ELF-1 (cell line): Measurements from ENCODE around the gene ZNF879.
A peak's percentile ranks its signal among the peaks of the same experiment; 100 is the strongest.

Source experiments
- DNase-seq: peaks from one replicate; pipeline ENCODE4 v3.0.0-alpha.2; 2016; ENCODE audit warnings: low read depth, low spot score

The ZNF879 gene

DNA sequence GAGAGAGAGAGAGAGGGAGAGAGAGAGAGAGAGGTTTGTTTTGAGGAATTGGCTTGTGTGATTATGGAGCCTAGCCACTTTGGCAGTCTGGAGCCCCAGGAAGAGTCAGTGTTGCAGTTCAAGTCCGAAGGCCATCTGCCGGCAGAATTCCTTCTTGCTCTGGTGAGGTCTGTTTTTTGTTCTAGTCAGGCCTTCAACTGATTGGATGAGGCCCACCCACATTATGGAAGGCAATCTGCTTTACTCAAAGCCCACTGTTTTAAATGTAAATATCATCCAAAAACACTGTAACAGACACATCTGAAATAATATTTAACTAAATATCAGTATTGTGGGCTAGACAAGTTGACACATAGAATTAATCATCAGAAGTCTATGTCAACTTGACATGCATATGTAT is 17.0 kb upstream of the ZNF879 start:
- DNase-seq, result no peak

DNA sequence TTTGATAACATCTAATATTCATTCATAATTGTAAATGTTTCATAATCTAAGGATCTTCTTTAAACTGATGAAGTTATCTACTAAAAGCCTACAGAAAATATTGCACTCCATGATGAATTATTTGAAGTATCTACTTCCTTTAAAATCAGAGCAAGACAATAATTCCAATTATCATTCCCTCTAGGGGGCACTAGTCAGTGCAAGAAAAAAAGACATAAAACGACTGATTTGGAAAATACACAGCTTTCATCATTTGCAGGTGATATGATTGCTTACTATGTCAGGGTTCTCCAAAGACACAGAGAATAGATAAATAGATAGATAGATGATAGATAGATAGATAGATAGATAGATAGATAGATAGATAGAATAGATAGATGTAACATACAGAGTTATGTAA is 14.9 kb upstream of the ZNF879 start:
- no peak for DNase-seq

DNA sequence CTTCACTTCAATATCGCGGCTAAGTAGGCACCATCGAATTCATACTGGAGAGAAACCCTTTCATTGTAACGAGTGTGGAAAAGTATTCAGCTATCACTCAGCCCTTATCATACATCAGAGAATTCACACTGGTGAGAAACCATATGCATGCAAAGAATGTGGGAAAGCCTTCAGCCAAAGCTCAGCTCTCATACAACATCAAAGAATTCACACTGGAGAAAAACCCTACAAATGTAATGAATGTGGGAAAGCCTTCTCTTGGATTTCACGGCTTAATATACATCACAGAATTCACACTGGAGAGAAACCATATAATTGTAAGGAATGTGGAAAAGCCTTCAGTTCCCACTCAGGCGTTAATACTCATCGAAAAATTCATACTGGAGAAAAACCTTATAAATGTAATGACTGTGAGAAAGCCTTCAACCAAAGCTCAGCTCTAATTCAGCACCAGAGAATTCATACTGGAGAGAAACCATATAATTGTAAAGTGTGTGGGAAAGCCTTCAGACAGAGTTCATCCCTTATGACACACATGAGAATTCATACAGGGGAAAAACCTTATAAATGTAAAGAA is 9.5 kb downstream of the ZNF879 start:
- DNase-seq, result no peak

DNA sequence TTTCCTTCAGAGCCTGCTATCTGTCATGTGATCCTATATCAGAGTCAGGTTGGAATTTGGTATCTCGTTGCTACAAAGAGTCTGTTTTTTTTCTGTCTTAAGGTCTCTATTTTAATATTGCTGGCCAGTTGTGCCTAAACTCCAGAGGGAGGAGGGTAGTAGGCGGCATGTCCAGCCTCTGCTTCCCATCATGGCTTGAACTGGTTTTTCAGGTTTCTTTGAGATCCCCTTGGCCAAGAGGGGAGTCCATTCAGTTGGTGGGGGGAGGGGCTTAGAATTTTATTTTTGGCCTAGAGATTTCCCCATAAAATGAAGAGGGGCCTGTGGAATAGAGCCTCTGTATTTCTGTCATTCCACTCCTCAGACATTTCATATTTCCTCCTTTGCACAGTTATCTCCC is 21.2 kb downstream of the ZNF879 start:
- DNase-seq, result peak; percentile 27

DNA sequence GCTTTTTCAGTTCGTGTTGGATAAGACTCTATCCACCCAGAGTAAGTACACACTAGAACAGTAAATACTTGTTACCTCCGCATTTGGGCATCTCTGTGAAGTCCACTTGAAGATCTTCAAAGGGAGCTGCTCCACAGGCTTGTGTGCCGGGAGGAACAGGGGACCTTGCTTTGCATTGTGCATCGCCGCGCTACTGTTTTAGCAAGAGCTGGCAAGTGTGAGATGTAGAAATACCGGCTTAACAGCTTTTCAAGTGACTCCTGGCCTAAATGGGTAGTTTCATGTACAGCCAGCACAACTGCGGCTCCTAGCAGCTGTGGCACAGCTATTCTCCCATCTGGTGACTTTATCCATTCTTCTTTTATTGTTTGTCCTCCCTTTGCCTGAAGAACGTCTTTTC is 28.2 kb downstream of the ZNF879 start:
- DNase-seq, result peak; percentile 4

DNA sequence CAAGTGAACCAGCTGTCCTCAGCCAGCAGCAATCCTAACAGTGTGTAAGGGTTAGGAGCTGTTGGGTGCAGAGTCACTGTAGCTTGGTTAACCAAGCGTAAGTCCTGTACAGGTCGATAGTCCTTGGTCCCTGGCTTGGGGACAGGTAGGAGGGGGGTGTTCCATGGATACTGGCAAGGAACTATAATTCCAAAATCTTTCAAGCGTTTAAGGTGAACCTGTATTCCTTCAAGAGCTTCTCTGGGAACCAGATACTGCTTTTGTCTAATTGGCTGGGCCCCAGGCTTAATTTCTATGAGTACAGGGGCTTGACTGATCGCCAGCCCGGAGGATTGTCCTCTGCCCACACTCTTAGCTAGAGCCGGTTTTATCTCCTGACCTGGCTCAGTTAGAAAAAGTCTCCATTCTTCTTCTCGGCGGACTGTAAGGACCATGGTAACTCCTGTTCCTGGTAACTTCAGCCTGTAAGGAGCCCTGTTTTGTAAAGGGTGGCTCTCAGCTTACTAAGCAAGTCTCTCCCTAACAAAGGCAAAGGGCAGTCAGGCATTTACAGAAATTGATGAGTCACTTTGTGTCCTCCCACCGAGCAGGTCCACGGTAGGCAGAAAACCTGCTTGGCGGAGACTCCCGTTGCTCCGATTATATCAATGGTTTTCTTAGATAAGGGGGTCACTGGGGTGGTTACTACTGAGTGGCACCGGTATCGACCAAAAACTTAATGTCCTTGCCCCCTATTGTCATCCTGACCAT is 30.6 kb downstream of the ZNF879 start:
- DNase-seq, result no peak

DNA sequence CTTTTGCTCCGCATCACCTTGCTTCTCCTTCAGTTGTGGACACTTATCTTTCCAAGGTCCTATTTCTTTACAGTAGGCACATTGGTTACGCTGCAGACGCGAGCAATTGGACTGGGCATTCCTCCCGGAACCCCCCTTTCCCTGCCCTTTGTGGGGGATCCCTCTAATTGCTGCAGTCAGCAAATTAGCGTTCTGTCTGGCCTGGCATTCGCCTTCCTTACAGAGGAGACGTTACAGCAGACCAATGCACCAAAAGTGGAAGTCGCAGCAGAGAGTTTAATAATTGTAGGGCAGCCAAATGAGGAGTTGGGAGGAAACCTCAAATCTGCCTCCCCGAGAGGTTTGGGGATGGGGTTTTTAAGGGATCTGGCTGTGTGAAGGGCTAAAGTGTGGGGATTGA is 31.3 kb downstream of the ZNF879 start:
- no peak for DNase-seq

DNA sequence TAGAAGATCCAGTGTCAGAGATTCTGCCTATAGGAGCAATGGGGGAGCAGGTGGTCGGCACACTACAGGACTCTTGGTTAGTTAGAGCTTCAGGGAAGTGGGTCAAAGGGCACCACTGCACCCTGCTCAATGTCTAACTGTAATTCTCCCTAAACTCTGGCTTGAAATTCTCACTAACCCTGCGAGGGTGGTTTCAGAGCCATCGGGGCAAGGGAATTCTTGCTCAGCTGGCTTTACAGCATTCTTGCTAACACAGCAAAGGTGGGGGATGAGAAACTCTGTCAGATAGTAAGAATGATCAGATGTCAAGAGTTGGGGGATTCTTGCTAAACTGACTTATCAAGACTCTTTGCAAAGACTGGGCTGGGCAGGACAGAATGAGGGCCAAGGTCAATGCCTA is 31.8 kb downstream of the ZNF879 start:
- DNase-seq, result peak; percentile 76

DNA sequence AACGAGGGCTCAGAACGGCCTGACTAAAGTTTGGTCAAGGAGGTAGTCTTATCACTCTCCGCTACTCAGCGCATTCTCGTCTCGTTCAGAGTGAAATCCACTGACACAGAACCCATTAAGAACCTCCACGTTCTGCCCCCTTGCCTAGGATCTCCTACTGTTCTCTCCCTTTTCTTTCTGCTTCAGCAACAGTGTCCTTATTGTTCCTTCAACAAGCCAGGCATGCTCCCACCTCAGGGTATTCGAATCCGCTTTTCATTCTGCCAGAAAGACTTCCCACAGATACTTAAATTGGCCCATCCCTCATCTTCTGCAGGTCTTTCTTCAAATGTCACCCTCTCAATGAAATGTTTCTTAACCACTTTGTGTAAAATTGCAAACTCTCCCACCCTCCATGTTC is 32.2 kb downstream of the ZNF879 start:
- DNase-seq, result peak; percentile 44

DNA sequence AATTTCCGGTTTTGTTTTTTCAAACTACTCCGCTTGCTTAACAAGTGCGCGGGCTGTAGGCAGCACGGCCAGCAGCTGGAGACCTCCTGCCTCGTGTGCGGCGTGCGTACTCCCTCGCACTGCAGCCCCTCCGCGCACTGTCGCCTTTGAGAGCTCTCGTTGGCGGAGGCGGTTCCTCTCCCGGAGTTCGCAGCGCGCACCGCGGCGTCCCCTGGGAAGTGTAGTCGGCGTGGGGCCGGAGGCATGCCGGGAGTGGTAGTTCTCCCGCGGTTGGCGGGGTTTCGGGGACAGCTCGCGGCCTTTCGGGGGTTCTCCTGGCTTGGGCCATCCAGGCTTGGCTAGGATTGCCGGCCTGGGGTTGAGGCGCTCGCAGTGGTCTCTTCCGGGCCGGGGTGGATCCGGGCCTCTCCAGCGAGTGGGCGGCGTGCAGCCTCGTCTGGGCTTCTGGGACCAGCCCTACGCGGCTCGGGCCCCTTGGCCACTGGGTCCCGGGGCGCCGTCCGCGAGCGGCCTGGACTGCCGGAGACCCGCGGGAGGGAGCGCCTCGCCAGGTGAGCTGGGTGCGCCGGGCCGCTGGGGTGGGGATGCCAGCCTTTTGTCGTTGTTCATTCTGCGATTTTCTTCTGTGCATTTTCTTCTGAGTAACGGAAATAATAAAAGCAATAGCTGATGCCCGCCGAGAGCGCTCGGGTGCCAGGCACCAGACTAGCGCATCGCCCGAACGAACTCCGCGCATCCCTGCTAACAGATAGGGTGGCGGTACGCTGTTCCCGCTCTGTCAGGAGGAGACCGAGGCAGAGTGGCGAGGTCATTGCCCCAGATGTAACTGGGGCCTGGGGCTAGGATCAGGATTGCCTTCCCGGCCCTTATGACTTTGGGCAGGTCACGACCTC is 36.8 kb downstream of the ZNF879 start, which contains the start of gene ZNF354C:
TSS of gene ZNF354C (plus strand) at position 258 of the 893 bp plus-strand sequence. CDS start 1,696 bp downstream, outside the sequence.
- peak; percentile 91 for DNase-seq

DNA sequence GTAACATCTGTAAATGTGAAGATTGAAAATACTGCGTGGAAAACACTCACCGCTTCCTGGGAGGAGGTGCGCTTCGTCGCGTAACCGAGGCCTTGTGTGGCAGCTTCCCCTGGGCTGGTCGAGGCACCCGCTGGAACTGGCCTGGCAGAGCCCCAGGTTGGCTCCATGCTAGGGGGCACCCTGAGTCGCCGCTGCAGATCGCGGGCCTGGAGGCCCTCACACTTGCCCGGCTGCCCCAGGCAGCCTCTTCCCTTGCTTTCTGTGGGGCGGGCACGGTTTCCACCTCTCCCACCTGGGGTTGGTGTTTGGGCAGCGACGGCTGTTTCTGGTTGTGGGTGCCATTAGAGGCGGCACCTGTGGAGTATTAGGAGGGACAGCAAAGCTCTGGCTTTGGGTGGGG is 37.4 kb downstream of the ZNF879 start:
- DNase-seq, result no peak

DNA sequence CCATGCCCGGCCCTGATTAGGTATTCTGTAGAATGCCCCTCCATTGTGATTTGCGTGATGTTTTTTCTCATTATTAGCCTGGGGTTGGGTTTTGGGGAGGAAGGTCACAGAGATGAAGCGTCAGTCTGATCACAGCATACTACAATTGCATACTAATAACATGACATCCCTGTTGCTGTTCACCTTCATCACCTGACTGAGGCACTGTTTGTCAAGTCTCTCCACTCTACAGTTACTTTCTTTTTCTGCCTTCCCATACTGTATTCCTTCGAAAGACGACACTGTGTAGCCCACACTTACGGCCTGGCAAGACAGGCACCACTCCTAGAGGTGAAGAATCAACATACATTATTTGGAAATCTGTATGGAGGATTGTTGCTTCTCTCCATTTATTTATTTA is 42.1 kb downstream of the ZNF879 start:
- DNase-seq, result no peak

DNA sequence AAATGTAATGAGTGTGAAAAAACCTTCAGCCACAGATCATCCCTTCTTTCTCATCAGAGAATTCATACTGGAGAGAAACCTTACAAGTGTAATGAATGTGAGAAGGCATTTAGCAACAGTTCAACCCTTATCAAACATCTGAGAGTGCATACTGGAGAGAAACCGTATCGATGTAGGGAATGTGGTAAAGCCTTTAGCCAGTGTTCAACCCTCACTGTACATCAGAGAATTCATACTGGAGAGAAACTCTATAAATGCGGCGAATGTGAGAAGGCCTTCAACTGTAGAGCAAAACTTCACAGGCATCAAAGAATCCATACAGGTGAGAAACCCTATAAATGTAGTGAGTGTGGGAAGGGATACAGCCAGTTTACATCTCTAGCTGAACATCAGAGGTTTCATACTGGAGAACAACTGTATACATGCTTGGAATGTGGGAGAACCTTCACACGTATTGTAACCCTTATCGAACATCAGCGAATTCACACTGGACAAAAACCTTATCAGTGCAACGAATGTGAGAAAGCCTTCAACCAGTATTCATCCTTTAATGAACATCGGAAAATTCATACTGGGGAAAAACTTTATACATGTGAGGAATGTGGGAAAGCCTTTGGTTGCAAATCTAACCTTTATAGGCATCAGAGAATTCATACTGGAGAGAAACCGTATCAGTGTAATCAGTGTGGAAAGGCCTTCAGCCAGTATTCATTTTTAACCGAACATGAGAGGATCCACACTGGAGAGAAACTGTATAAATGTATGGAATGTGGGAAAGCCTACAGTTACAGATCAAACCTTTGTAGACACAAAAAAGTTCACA is 55.8 kb downstream of the ZNF879 start:
- DNase-seq, result no peak

DNA sequence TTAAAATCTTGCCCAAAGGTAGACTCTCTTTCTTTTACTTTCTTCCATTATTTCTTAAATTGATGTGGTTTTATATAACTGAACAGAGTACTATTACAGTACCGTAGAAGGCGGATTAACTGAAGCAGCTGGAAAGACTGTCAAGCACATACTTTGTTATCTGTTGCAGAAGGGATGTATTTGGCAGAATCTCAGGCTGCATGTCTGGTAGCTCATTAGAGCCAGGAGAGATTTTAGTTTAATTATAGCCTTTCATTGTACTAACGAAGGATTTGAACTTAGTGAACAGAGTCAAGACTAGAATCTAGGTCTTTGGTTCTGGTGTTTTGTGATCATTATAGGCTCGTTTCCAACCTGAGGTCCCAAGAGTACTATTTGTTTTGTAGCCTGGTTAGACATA is 57.1 kb downstream of the ZNF879 start:
- DNase-seq, result no peak
